Mucosa of stomach (tissue), 1 donor: ENCODE measurements around the gene SYT14.
"Not testable (repeated sequence)": the region's sequence is repeated elsewhere in the genome, so short reads cannot be mapped to it uniquely, and the experiment has no call there.

ENCODE experiments used
- H3K27me3 ChIP-seq: one replicate; pipeline ENCODE4 v1.7.0; 2013; ENCODE audit warnings: mild to moderate bottlenecking, low read length; ENCODE audit not compliant: control insufficient read depth, insufficient read depth
- H3K36me3 ChIP-seq: one replicate; pipeline ENCODE4 v1.7.0; 2013; ENCODE audit warnings: low read length; ENCODE audit not compliant: control insufficient read depth, insufficient read depth
- H3K4me1 ChIP-seq: one replicate; pipeline ENCODE4 v1.7.0; 2013; ENCODE audit warnings: mild to moderate bottlenecking, low read length; ENCODE audit not compliant: control insufficient read depth, insufficient read depth
- H3K4me3 ChIP-seq: one replicate; pipeline ENCODE4 v1.7.0; 2013; ENCODE audit warnings: low read length
- H3K9ac ChIP-seq: one replicate; pipeline ENCODE4 v1.7.0; 2013; ENCODE audit warnings: mild to moderate bottlenecking, low read length, moderate library complexity
- H3K9me3 ChIP-seq: one replicate; pipeline ENCODE4 v1.7.0; 2013; ENCODE audit warnings: mild to moderate bottlenecking, low read length, moderate library complexity; ENCODE audit not compliant: control insufficient read depth
- donor health status: Pancreatic carcinoma.

The SYT14 gene

DNA sequence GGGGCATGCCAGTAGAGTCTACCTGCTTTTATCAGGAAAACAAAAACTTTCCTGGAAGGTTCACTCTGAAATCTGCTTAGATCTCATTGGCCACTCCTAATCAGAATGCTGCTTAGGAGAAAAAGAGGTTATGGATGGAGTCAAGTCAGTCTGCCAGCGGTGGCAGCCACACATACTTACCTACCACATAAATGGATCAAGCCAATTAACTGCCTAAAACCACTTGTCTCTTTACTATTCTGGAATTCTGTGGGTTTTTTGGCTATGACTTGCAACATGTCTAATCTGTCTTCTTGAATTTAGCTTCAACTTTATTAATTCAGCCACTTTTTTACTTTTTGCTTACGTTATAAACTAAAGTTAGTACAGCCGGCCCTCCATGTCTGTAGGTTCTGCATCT, 154.3 kb downstream of the SYT14 start:
- no peak overlapping the region for H3K4me3 ChIP-seq
- no peaks in the 10 kb centered on the region for H3K4me1 ChIP-seq
- no peaks in the 10 kb centered on the region for H3K27me3 ChIP-seq
- no peaks in the 10 kb centered on the region for H3K9me3 ChIP-seq
- no peaks in the 10 kb centered on the region for H3K36me3 ChIP-seq
- H3K9ac ChIP-seq, result no peak overlapping the region

DNA sequence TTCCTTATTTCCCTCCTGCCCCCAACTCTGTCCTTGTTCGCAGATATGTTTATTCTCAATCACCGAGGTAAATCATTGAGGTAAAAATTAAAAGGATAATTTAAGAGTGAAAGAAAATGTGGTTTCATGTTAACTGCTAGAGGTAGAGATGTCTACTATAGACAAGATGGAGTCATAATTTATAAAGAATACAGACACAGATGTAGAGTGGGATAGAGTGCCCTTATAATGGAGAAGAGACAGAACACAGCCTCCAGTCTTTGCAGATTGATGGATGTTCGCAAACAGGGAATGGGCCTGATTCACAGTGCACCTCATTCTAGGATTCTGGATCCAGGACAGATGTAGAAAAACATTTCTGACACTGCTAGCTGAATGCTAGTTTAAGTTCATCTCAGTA, 155.4 kb downstream of the SYT14 start:
- Histone ChIP-seq H3K27me3 (no peaks in the 10 kb centered on the region), H3K36me3 (no peaks in the 10 kb centered on the region), H3K4me1 (no peaks in the 10 kb centered on the region), H3K9me3 (no peaks in the 10 kb centered on the region), H3K4me3 (no peak overlapping the region), H3K9ac (no peak overlapping the region)

GRCh38 chr1:210098356-210098755, 160.3 kb downstream of the SYT14 start:
- H3K4me3 ChIP-seq, result no peak overlapping the region
- no peaks in the 10 kb centered on the region for H3K27me3 ChIP-seq
- no peaks in the 10 kb centered on the region for H3K9me3 ChIP-seq
- no peaks in the 10 kb centered on the region for H3K4me1 ChIP-seq
- no peak overlapping the region for H3K9ac ChIP-seq
- no peaks in the 10 kb centered on the region for H3K36me3 ChIP-seq

- Histone ChIP-seq H3K9me3 (no peaks in the 10 kb centered on the region), H3K36me3 (no peaks in the 10 kb centered on the region), H3K27me3 (no peaks in the 10 kb centered on the region), H3K4me1 (peaks cover 12% of the 10 kb centered on the region), H3K4me3 (no peak overlapping the region), H3K9ac (no peak overlapping the region)
Observed at GRCh38 chr1:210099921-210100320, 161.9 kb downstream of the SYT14 start.

GRCh38 chr1:210104103-210104502, 166.1 kb downstream of the SYT14 start:
- Histone ChIP-seq H3K9ac (no peak overlapping the region), H3K36me3 (no peaks in the 10 kb centered on the region), H3K4me3 (no peak overlapping the region), H3K27me3 (no peaks in the 10 kb centered on the region), H3K9me3 (no peaks in the 10 kb centered on the region), H3K4me1 (peaks cover 20% of the 10 kb centered on the region)

- not testable (repeated sequence) for H3K9ac ChIP-seq, H3K4me3 ChIP-seq, H3K9me3 ChIP-seq, H3K4me1 ChIP-seq, H3K36me3 ChIP-seq, H3K27me3 ChIP-seq
Observed at GRCh38 chr1:210112906-210113305, 174.9 kb downstream of the SYT14 start.

DNA sequence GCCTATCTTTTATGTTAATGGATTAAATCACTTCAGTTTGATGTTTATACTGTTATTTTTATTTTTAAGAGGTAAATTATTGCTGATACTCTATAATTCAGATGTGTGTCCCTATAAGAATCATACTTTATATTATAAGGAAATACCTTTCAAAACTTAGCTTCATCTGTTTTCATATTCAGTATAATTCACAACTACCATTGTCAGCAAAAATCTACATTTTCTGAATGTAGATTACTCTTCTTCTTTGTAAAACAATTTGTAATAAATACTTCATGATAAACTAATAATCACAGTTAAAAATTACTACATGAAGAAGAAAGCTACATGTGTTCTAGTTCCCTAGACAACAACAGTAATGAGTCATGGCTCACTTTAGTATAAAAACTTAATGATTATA, 179.2 kb downstream of the SYT14 start:
- Histone ChIP-seq H3K9ac (no peak overlapping the region), H3K4me3 (no peak overlapping the region), H3K27me3 (no peaks in the 10 kb centered on the region), H3K9me3 (no peaks in the 10 kb centered on the region), H3K36me3 (no peaks in the 10 kb centered on the region), H3K4me1 (no peaks in the 10 kb centered on the region)

- Histone ChIP-seq H3K36me3 (no peaks in the 10 kb centered on the region), H3K9me3 (no peaks in the 10 kb centered on the region), H3K4me3 (no peak overlapping the region), H3K27me3 (no peaks in the 10 kb centered on the region), H3K4me1 (no peaks in the 10 kb centered on the region), H3K9ac (no peak overlapping the region)
Observed at GRCh38 chr1:210117681-210118170, 179.7 kb downstream of the SYT14 start.

DNA sequence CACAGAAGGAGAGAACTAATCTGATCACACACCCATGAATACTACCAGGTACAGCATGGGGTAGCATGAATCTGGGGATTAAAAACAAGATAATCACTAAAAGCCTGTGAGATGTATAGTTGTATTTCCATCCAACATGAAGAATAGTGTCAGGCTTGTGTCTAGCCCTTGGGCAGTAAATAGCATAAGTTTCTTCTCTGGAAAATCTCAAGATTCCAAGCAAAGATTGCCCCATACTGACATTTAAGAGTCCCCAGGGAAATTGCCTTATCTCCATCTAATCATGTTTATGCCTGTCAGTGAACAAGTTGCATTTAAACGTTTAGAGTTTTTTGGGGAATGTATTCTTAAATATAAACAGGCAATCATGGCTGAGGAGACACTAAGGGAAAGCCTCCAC, 185.4 kb downstream of the SYT14 start:
- H3K27me3 ChIP-seq, result no peaks in the 10 kb centered on the region
- H3K4me3 ChIP-seq, result no peak overlapping the region
- no peaks in the 10 kb centered on the region for H3K4me1 ChIP-seq
- no peak overlapping the region for H3K9ac ChIP-seq
- H3K36me3 ChIP-seq, result no peaks in the 10 kb centered on the region
- no peaks in the 10 kb centered on the region for H3K9me3 ChIP-seq

DNA sequence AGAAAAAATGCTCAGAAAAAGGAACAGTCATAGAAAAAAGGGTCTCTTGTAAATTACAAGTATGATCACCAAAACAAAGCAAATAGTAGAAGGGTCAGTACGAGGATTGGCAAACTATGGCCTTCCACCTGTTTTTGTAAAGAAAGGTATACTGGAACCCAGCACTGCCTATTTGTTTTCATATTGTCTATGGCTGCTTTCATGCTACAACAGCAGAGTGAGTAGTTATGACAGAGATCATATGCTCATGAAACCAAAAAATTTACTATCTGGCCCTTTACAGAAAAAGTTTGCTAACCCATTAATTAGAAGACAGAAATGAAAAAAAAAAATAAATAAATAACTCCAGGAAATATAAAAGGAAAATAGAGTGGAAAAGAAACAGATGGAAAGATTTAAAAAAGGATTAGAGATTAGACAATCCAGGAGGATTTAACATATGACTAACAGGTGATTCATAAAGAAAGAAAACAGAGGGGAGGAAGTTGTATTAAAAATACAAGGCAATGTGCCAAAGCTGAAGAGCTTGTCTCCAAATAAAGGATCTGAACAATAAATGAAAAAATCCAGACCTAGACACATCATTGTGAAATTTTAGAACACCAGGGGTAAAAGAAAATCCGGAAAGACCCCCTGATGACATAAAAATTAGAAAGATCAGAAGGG, 186.0 kb downstream of the SYT14 start:
- Histone ChIP-seq H3K36me3 (no peaks in the 10 kb centered on the region), H3K4me3 (no peak overlapping the region), H3K27me3 (no peaks in the 10 kb centered on the region), H3K4me1 (no peaks in the 10 kb centered on the region), H3K9ac (no peak overlapping the region), H3K9me3 (no peaks in the 10 kb centered on the region)

DNA sequence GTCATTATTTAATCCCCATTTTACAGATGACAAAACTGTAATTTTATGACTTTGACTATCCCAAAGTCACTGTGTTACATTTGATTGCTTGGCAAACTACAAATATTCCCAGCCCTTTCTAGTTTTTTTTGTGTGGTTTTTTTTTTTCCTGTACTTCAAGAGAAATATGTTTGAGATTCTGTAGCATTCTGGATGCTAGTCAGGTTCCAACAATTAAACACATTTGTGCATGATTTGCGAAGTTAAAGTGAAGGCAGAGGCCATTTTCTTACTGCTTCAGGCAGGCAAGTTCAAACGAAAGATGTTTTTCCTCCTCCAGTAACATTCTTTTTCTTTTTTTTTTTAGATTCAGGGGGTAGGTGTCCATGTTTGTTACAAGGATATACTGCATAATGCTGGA, 186.7 kb downstream of the SYT14 start:
- Histone ChIP-seq H3K9me3 (no peaks in the 10 kb centered on the region), H3K36me3 (no peaks in the 10 kb centered on the region), H3K4me3 (no peak overlapping the region), H3K27me3 (no peaks in the 10 kb centered on the region), H3K9ac (no peak overlapping the region), H3K4me1 (no peaks in the 10 kb centered on the region)

DNA sequence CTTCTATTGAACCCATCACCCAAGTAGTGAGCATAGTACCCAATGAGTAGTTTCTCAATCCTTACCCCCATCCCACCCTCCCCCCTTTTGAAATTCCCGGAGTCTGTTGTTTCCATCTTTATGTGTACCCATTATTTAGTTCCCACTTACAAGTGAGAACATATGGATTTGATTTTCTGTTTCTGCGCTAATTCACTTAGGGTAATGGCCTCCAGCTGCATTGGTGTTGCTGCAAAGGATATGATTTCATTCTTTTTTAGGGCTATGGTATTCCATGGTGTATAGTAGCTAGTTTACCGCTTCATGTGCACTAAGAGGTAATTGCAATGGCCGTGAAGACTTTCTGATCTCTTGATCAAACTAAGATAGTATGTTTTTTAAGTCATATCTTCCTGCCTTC, 187.1 kb downstream of the SYT14 start:
- no peaks in the 10 kb centered on the region for H3K9me3 ChIP-seq
- H3K4me3 ChIP-seq, result no peak overlapping the region
- no peak overlapping the region for H3K9ac ChIP-seq
- H3K36me3 ChIP-seq, result no peaks in the 10 kb centered on the region
- H3K27me3 ChIP-seq, result no peaks in the 10 kb centered on the region
- H3K4me1 ChIP-seq, result no peaks in the 10 kb centered on the region

- no peaks in the 10 kb centered on the region for H3K9me3 ChIP-seq
- no peaks in the 10 kb centered on the region for H3K27me3 ChIP-seq
- no peaks in the 10 kb centered on the region for H3K36me3 ChIP-seq
- H3K9ac ChIP-seq, result no peak overlapping the region
- H3K4me3 ChIP-seq, result no peak overlapping the region
- no peaks in the 10 kb centered on the region for H3K4me1 ChIP-seq
Observed at GRCh38 chr1:210129092-210129491, 191.1 kb downstream of the SYT14 start.
